HG03442 (cell line): ENCODE data around the gene NUDT22.

Source experiments
- ATAC-seq: cut with Tn5 transposase; IDR thresholded peaks from one replicate; pipeline ENCODE4 v1.9.1; 2021; ENCODE audit warnings: mild to moderate bottlenecking, moderate library complexity; ENCODE audit not compliant: unreplicated experiment

Gene NUDT22

GRCh38 chr11:64225608-64226506 is at the start of gene NUDT22, which contains the start of gene TRPT1:
TSS of gene NUDT22 (plus strand) at chr11:64226274. CDS start at chr11:64226653, 379 bp downstream.
TSS of gene TRPT1 (minus strand) at chr11:64226186. CDS start at chr11:64225860, 326 bp downstream.
- ATAC-seq: peak; percentile 40

- ATAC-seq: no peak
These were observed 49.3 kb upstream of the NUDT22 start for GRCh38 chr11:64176751-64177150.

GRCh38 chr11:64178203-64178602 is 47.9 kb upstream of the NUDT22 start:
- ATAC-seq: no peak

GRCh38 chr11:64178951-64179639 is 47.0 kb upstream of the NUDT22 start:
- ATAC-seq: no peak

- no peak for ATAC-seq
These were observed 45.2 kb upstream of the NUDT22 start for GRCh38 chr11:64180891-64181290.

GRCh38 chr11:64181506-64182411 is 44.3 kb upstream of the NUDT22 start:
- no peak for ATAC-seq

GRCh38 chr11:64183890-64184289 is 42.2 kb upstream of the NUDT22 start:
- ATAC-seq: no peak

- peak; percentile 12 for ATAC-seq
These were observed 40.8 kb upstream of the NUDT22 start for GRCh38 chr11:64185175-64185692.

GRCh38 chr11:64185693-64186491 is 40.2 kb upstream of the NUDT22 start, which contains the start of gene STIP1:
TSS of gene STIP1 (plus strand) at chr11:64186171. CDS start at chr11:64186262, 91 bp downstream.
- peak; percentile 76 for ATAC-seq

- peak; percentile 4 for ATAC-seq
These were observed 39.4 kb upstream of the NUDT22 start for GRCh38 chr11:64186492-64187165.

- ATAC-seq: no peak
These were observed 33.6 kb upstream of the NUDT22 start for GRCh38 chr11:64192434-64192833.

GRCh38 chr11:64196626-64197025 is 29.4 kb upstream of the NUDT22 start:
- no peak for ATAC-seq

GRCh38 chr11:64198511-64198910 is 27.6 kb upstream of the NUDT22 start:
- no peak for ATAC-seq

GRCh38 chr11:64201543-64201942 is 24.5 kb upstream of the NUDT22 start:
- no peak for ATAC-seq

- ATAC-seq: no peak
These were observed 23.1 kb upstream of the NUDT22 start for GRCh38 chr11:64202992-64203391.

GRCh38 chr11:64203421-64204079 is 22.5 kb upstream of the NUDT22 start:
- ATAC-seq: no peak

GRCh38 chr11:64204080-64204440 is 22.0 kb upstream of the NUDT22 start:
- ATAC-seq: no peak

GRCh38 chr11:64204464-64204989 is 21.5 kb upstream of the NUDT22 start:
- no peak for ATAC-seq
